ENCODE data around the gene NUDT4. TPM values are rescaled to one million over a fixed set of nuclear protein-coding genes. Genes with fewer than 3 reads are reported as not detected.
"Not testable (repeated sequence)": the region's sequence is repeated elsewhere in the genome, so short reads cannot be mapped to it uniquely, and the experiment has no call there.

Gene NUDT4
- total and polyA plus RNA-seq, 2 of the 8 experiments (the other 6 are each of a cell fraction or from before 2014, with no cell fraction given): 17.3 to 71.7 TPM

DNA sequence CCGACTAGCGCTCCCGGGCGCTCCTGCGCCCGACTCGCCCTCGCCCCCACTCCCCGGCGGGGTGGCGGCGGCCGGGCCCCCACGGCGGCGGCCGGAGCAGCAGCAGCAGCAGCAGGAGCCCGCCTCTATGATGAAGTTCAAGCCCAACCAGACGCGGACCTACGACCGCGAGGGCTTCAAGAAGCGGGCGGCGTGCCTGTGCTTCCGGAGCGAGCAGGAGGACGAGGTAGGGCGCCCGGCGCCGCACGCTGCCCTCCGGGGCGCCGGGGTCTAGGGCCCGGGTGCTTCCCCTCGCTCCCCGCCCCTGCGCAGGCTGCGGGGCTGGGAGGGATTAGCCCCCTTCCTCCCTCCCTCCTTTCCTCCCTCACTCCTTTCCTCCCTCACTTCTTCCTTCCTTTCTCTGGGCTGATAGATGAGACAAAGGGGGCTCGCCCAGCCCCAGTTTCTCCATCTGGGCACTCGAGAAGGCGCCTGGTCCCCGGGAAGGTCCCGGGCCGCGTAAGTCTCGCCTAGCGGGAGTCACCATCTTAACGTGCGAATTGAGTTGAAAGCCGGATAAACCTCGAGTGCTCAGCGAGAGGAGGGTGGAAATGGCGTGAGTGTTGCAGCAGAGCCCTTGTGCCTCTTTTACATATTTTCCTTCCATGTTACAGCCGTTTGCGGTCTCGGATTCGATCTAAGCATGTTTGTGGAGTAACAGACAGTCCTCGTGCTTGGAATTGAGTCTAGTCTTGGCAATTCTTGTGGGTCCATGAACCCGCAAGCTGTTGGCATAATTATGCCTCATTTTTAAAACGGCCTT lies 672 bp downstream of the NUDT4 start:
- H2AK5ac ChIP-seq (ENCODE audit: low read depth, low read length): peak overlapping the region; percentile 11; the same call in 1 of the 2 replicates
- not testable (repeated sequence) for H2AFZ ChIP-seq (ENCODE audit: low read length)

More for the DNA sequence above, 672 bp downstream of the NUDT4 start:
- not testable (repeated sequence) for FAIRE-seq; H3K79me1 ChIP-seq (ENCODE audit: low read depth, low read length); H4K20me1 ChIP-seq (replicated peaks in 1 of 2; ENCODE audit: control insufficient read depth in 1 of 2, insufficient read depth in 2 of 2, low read length in 2 of 2); H3K27me3 ChIP-seq (replicated peaks in 1 of 4; ENCODE audit: control insufficient read depth in 3 of 4, extremely low read depth in 1 of 4, insufficient read depth in 3 of 4, low read length in 3 of 4); H3K9me3 ChIP-seq (ENCODE audit: insufficient read depth in 2 of 2, low read depth in 1 of 2, low read length in 1 of 2); H2BK20ac ChIP-seq (ENCODE audit: low read length); H3K14ac ChIP-seq (ENCODE audit: insufficient read length); H3K36me3 ChIP-seq (ENCODE audit: control insufficient read depth in 2 of 4, insufficient read depth in 4 of 4, low read length in 3 of 4); H4K8ac ChIP-seq (ENCODE audit: extremely low read depth, insufficient read depth, low read length); H3K23ac ChIP-seq (ENCODE audit: insufficient read length)
- Histone ChIP-seq H2BK5ac (ENCODE audit: low read depth, low read length) (peak overlapping the region; percentile 36; the same call in 1 of the 2 replicates), H3K4me1 (replicated peaks in 1 of 4; ENCODE audit: control insufficient read depth in 3 of 4, insufficient read depth in 4 of 4, low read length in 3 of 4) (peaks cover 13 to 20% (median 15%) of the 10 kb centered on the region in 4 experiments; a peak in 6 of 7 replicates), H2BK15ac (ENCODE audit: low read length) (peak overlapping the region; percentile 25; the same call in 1 of the 2 replicates), H4K91ac (replicated peaks; ENCODE audit: insufficient read length, low read length) (peak overlapping the region; percentile 19), H3K4me3 (ENCODE audit: extremely low read depth in 1 of 4, insufficient read depth in 2 of 4, low read depth in 3 of 4, low read length in 4 of 4) (peak overlapping the region; percentile 59 to 96 (median 82)), H3K9ac (replicated peaks in 1 of 4; ENCODE audit: extremely low read depth in 1 of 4, low read depth in 3 of 4, low read length in 3 of 4) (peak overlapping the region; percentile 52 to 85 (median 80)), H3K79me2 (ENCODE audit: control insufficient read depth in 1 of 2, insufficient read depth in 2 of 2, low read length in 2 of 2) (peaks cover 18 to 52% of the 10 kb centered on the region in 2 experiments), H3K4ac (replicated peaks; ENCODE audit: insufficient read length, low read depth, low read length) (peak overlapping the region; percentile 2), H4K5ac (ENCODE audit: insufficient read length, low read depth, low read length) (peak overlapping the region; percentile 8), H3K56ac (replicated peaks; ENCODE audit: insufficient read length, low read depth, low read length) (peak overlapping the region; percentile 73), H3K4me2 (ENCODE audit: insufficient read depth in 1 of 2, low read depth in 2 of 2, low read length in 2 of 2) (peak overlapping the region; percentile 75 to 92), H2BK120ac (replicated peaks; ENCODE audit: low read depth, low read length) (peak overlapping the region; percentile 40), H3K18ac (ENCODE audit: extremely low read depth, low read length) (peak overlapping the region; percentile 68), H3K27ac (ENCODE audit: low read depth, low read length) (0 out of 2 replicates have a peak overlapping the region, but pooled peaks have one; percentile 16), H2BK12ac (ENCODE audit: low read depth, low read length) (peak overlapping the region; percentile 41; the same call in 1 of the 2 replicates), H3K23me2 (ENCODE audit: low read depth, low read length) (peaks cover 12% of the 10 kb centered on the region)
- ChIA-PET CTCF (ENCODE audit: partially characterized antibody) (interaction anchor here (0.6 kb wide), 1 partner anchor 156 kb away, joined by 3 read pairs; no protein-coding TSS in a partner anchor), POLR2A (ENCODE audit: partially characterized antibody) (interaction anchor here (1.1 kb wide), 1 partner anchor 11 kb away, joined by 3 read pairs; no protein-coding TSS in a partner anchor)
- TF ChIP-seq HDAC2 (IDR thresholded peaks at IDR 0.05; ENCODE audit: borderline replicate concordance in 1 of 2, low read depth in 2 of 2, low read length in 2 of 2): 0 out of 4 replicates have a peak, but pooled peaks of 1 of the 2 experiments have one; percentile 12
- peak; percentile 56 for TF ChIP-seq PHF8 (conservative IDR thresholded peaks at IDR 0.05; ENCODE audit: low read depth, low read length)
- peak; percentile 30 for TF ChIP-seq SAP30 (IDR thresholded peaks at IDR 0.05; ENCODE audit: insufficient read depth, insufficient replicate concordance, low read length)
- peak; percentile 35; the same call in 1 of the 2 replicates for TF ChIP-seq CHD2 (IDR thresholded peaks at IDR 0.05; ENCODE audit: low read length)
- peak; percentile 73; the same call in 1 of the 2 replicates for TF ChIP-seq TAF1 (IDR thresholded peaks at IDR 0.05; ENCODE audit: low read depth, low read length)
- peak in 1 of 2 experiments; percentile 22; a peak in 1 of 4 replicates for TF ChIP-seq SIN3A (conservative IDR thresholded peaks at IDR 0.05 in 1 of 2, IDR thresholded peaks at IDR 0.05 in 1 of 2; ENCODE audit: low read depth in 1 of 2, low read length in 2 of 2)
- peak in 1 of 2 experiments; percentile 75; a peak in 2 of 3 replicates for TF ChIP-seq POLR2A (IDR thresholded peaks at IDR 0.05; ENCODE audit: control extremely low read depth in 1 of 2, low read depth in 2 of 2, low read length in 2 of 2)
- peak; percentile 65 for TF ChIP-seq ASH2L (IDR thresholded peaks at IDR 0.05; ENCODE audit: low read length)
- TF ChIP-seq POLR2AphosphoS5 (IDR thresholded peaks at IDR 0.05; ENCODE audit: low read depth, low read length): 0 out of 2 replicates have a peak, but pooled peaks have one; percentile 46
- peak; percentile 65 for TF ChIP-seq KDM4A (IDR thresholded peaks at IDR 0.05; ENCODE audit: low read depth, low read length, severe bottlenecking)
- peak in 1 of 2 experiments; percentile 66 for DNase-seq (ENCODE audit: low read depth in 1 of 2, low spot score in 2 of 2)
- 2% methylated on average over 33 of the region's 64 CpGs; no CpG with 5 or more reads in 1 of the 2 experiments for WGBS, 2 experiments (ENCODE audit: extremely low coverage in 1 of 2, insufficient coverage in 1 of 2, insufficient read length in 1 of 2, insufficient replicate concordance in 2 of 2, low coverage in 1 of 2, low lambda C conversion rate in 2 of 2, missing lambda C conversion rate in 1 of 2)

Measured in H1 (cell line).